ENCODE results near the gene RABIF.
"Not testable (repeated sequence)": the region's sequence is repeated elsewhere in the genome, so short reads cannot be mapped to it uniquely, and the experiment has no call there.

RABIF gene

DNA sequence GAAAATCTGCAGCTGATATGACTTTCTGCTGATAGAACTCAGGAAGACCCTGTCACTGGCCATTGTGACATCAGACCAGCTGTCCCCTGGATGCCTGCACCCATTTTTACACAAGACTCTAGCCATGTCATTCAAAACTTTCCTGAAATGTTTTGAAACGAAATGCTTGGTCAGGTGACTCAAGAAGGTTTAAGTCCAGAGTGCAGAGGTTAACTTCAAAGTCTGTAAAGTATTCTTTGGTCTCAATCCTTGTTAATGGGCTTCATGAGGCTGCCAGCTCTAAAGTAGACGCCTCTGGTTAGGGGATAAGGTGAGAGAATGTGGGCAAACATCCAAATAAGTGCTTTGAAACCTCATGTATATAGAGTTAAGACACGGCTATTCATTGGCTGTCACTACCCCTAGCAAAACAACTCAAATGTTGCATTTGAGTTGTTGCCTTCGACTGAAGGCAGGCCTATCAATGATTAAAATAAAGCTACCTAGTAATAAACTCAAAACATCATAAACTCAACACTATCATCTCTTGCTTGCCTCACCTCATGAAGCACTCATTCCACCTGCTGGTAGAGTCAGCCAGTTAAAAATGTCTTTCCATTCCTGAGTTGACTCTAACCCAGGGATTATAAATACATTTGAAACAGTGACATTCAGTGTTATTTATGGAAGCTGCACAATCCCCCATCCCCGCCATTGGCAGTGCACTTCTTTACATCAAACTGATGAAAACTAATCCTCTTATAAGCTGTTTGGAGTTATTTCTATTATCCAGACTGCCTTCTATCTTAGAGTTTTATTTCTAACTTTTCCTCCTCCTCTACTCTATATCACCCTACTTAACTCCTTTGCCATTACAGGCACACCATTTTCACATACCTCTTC lies 26.0 kb downstream of the RABIF start:
- no peak for DNase-seq

DNA sequence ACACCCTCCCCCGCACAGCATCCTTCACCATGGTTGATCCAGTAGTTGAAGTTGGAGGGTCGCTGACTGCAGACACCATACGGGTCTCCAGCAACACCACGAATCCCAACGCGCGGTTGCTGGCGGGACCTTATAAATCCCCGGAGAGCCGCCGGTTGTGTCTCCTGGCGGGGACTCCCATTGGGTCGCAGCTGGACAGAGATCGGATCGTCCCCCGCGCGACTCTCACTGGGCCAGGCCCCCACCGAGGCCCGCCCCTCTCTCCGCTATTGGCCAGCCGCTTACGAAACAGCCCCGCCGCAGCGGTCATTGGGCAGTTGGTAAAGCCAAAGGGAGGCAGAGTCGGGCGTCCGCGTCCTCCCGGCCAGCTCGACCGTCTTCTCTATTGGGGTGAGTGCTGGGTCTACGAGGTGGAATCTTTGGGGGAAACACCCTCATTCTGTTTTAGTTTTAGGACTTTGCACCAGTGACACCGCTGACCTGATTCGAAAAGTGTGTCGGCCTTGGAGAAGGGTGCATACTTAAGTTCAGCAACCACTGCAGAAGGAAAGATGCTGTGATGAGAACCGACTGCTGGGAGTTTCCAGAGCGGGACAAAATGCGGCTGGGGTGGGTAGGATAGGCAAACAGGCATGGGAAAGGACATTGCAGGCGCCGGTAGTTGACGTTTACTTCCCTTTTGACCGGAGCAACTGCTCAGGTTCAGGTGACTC lies 27.4 kb downstream of the RABIF start:
- DNase-seq: peak; percentile 92

DNA sequence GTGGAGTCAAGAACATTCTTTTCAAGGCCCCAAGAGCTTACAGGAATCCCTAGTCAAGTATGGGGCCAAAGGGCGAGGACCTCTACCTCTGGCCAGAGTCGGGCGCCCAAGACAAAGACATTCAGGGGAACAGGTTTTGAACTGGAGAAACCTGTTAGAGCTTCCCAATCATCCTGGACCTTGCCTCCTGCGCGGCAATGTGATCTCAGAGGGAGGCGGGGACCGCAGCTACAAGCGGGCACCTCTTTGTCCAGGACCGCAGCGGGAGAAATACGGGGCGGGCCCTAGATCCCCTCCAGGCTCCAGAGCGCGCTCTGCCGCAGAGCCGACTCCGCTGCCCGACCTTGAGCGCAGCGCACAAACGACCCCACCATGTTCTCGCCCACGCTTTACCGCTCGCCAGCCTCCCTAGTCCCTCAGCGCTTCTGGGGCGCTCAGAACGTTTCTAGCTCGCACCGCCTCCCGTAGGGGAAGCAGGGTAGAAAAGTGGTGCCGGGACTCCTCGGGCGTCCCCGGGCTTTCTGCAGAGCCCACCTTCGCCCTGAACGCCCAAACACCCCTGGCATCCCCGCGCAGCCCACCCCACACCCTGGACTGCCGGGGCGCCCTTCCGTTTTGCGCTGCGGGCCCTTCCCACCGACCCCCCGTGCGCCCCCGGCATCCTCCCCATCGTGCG lies 28.1 kb downstream of the RABIF start:
- peak; percentile 67 for DNase-seq

DNA sequence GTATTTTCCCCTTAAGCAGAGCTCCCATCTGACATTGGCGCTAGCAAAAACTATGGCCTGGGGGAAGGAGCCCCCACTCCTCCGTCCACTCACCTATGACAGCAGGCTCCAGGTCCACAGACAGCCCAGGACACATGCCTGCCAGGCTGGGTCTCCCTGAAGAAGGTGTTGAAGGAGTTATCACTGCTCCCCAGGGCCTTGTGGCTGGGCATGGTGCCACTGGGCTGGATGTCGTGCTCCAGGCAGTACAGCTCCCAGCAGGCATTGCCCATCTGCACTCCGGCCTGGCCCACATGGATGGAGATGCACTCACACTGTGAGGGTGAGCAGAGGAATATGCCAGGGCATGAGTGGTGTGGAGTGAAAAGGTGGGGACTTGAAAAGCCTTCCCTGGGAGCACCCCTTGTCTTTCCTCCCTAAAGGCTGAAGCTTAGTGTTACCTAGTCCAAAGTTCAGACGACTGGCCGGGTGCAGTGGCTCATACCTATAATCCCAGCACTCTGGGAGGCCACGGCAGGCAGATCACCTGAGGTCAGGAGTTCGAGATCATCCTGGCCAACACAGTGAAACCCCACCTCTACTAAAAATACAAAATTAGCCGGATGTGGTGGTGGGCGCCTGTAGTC lies 30.0 kb downstream of the RABIF start:
- no peak for DNase-seq

DNA sequence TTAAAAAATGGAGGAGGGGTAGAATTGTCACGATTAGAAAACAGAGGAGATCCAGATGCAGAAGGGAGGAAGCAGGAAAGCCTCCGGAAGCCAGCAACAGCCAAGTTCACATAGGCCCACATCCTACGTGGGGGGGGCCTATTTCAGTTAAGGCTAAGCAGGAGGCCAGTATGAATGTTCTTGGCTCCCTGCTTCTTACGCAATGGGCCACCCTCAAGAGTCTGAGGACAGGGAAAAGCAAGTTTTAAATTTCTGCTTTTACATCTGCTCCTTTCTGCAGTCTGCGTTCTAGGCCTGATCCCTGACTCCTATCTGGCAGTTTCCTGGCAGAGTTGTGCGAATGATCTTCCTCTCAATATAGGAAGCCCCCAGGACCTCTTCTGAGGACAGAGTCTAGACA lies 30.6 kb downstream of the RABIF start:
- DNase-seq: no peak

DNA sequence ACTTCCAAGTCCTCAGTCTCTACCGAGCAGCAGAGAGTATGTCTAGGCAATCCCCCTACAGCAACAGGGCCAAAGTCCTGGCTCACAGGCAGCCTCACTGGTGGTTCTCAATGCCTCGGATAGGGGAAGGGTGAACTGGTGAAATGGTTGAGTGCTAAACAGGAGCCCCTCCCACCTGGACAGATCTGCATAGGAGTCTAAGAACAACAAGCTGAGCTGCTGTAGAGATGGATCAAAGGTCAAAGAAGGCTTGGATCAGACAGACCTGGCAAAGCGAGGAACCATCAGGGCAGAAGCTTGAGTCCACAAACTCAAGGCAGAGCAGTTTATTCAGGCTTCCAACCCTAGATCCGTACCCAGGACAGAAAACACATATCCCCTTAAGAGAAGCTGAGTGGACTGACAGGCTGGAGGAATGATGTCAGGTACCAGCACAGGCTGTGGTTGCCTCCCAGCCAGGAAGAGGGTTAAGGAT lies 31.8 kb downstream of the RABIF start:
- DNase-seq: no peak

DNA sequence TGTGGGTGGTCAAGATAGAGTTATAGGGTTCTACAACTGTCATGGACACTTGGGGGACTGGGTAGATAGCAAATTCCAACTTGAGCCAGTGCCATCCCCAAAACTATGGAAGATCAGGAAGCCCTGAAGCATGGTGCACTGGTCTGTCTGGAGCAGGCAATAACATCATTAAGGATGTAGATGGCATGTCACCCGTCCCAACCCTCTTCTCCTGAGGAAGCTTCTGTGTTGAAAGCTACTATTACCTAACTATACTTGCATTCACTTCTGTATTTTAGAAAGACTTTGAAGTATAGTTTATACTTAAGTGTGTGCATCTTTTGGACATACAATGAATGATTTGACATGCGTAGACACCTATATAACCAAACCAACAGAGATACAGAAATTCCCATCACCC lies 32.9 kb downstream of the RABIF start:
- no peak for DNase-seq

DNA sequence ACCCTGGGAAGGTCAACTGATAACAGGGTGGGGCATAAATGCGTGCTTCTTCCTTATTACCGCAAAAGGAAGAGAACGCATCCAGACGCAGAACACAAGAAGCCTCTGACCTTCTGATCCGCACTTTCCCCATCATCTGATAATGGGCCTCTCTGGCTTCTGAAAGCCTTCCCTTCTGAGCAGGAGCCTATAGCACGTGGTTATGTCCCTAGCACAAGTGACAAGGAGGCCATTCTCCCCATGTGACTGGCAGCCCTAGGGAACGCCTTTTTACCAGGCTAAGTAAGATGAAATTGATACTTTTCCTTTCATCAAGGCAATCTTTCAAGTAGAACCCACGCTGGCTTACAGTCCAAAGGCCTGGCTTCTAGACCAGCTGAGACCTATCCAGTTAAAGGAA lies 34.2 kb downstream of the RABIF start:
- no peak for DNase-seq

DNA sequence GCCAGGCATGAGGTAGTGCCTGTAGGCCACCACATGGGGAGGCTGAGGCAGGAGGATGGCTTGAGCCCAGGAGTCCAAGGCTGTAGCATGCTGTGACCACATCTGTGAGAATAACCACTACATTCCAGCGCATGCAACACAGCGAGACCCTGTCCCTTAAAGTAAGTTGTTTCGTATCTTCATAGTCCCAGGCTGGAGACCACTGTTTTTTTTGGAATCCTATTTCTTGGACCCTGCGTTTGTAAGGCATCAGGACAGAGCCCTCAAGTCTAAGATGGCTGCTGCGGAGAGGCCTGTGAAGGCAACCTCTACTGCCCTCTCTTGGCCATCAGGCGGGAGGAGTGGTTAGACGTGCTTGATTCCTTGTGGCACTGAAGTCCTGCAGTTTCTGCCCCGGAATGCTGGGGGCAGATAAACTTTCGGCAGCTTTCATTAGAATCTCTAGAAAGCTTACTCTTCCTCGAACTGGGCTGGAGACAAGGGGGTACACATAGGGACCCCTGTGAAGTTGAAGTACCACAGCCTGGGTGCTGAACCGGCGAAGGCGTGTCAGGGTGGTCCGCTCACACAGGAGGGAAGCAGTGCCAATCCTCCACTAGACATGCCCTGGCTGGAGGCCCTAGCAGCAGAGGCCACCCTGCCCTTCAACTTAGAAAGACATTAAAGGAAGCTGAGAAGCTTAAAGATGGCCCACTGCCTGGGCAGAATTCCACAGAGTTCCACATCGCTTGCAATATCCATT lies 36.6 kb downstream of the RABIF start:
- DNase-seq: no peak

DNA sequence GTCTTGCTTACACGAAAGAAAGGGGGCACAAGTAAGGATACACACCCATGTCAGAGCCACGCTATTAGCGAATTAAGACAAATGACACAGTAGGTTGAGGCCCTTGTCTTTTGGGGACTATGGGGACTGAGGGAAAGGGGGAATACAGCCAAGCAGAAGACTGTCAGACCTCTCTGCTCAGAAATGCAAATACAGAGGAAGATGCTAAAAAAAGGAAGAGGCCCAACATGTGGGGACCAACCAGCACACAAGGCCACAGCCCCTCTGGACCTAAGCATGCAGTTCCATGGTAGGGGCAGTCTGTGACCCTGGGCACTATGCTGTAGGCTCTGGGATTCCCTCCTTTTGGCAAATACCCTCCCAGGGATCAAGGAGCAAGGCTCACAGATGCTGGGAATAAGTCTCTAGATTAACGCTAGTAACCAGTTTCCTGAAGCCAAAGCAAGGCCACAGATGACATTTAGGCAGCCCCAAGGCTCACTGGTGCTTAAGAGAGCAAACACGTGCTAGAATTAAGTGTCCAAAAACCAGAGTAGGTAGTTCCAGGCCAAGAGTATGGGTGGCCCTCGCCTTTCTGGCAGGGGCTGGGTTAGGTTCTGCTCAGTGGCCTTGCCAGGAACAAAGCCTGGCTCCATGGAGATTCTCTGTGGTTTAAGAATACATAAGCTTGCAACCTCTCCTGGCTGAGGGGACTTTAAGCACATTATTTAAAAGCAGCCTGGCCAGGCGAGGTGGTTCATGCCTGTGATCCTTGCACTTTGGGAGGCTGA lies 38.2 kb downstream of the RABIF start:
- DNase-seq: no peak

DNA sequence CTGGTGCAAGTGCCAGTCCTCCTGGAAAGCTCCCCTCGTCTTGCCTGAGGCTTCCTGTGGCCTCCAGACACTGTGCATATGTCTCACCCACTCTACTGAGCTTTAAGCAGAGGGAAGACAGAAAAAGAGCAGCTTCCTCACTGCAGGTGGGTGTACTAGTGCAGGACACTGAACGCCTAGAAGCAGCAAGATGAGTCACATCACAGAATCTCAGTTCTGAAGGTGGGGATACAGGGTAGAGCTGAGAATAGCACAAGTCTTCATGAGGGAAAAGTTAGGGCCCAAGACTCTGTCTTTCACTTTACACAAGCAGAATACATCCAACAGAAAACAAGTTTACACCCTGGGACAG lies 40.8 kb downstream of the RABIF start:
- no peak for DNase-seq

DNA sequence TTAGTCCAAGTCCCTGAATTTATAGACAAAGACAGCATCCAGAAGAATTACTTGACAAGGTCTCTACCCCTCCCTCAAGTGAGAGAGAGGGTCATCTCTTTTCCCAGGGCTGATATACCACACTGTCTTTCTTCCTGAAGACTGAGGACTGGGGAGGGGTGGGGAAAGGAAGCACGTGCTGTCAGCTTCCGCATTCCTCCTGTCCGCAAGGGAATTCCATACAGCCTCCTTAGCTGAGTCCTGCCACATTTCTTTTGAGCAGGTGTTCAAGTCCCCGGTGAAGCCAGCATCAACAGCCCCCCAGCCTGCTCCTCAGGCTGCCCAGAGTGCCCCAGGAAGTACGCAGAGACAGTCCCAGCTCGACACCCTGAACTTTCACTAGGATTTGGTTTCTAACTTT lies 44.0 kb downstream of the RABIF start:
- no peak for DNase-seq

DNA sequence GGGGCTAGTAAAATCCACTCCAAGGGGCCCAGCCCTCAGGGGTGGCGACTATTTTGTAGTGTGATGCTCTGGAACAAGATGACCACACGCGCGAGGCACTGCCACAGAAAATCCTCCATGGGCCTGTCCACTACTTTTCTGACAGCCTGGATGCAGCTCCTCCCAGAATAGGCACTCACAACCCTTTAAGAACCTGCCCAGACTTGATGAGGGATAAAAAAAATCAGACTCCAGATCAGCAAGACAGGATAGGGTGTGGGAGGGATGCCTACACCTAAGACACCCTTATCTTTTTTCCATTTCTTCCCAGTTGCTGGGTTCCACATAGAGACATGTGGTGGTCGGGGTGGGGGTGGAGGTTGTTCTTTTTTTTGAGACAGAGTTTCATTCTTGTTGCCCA lies 44.7 kb downstream of the RABIF start:
- DNase-seq: no peak

DNA sequence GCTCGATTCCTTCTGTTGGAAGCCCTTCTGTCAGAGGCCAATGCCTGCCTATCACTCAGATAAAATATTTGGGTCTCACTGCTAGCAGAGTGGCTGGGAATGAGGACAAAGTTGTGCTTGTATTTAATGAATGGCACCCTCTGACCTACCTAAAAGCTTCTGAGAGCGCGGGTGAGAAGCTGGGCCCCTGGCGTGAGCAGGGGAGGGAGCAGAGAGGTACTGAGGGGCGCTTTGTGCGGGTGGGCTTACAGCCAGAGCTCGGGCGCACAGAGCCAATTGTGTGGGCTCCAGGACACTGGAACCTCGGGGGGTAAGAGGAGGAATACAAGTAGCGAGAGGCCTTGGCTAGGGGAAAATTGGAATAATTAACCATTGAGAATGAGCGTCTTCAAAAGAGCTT lies 45.9 kb downstream of the RABIF start:
- no peak for DNase-seq

DNA sequence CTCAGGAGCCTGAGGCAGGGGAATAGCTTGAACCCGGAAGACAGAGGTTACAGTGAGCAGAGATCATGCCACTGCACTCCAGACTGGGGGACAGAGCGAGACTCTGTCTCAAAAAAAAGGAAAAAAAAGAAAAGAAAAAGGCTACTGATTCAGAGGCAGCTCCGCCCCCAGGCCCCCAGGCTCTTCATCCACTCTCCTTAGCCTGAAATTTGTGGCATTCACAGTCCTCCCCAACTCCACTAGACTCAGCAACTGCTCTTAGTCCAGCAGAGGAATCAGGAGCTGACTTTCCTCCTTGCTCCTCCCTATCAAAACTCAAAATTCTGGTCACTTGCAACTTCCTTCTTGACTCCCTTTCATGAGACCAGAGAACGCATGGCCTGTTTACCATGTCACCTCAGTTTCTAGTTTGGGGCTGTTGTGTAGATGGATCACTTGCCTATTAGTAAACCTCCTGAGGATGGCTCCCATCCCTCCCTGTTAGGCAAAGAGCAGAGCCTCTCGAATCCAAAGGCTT lies 51.1 kb downstream of the RABIF start:
- no peak for DNase-seq

DNA sequence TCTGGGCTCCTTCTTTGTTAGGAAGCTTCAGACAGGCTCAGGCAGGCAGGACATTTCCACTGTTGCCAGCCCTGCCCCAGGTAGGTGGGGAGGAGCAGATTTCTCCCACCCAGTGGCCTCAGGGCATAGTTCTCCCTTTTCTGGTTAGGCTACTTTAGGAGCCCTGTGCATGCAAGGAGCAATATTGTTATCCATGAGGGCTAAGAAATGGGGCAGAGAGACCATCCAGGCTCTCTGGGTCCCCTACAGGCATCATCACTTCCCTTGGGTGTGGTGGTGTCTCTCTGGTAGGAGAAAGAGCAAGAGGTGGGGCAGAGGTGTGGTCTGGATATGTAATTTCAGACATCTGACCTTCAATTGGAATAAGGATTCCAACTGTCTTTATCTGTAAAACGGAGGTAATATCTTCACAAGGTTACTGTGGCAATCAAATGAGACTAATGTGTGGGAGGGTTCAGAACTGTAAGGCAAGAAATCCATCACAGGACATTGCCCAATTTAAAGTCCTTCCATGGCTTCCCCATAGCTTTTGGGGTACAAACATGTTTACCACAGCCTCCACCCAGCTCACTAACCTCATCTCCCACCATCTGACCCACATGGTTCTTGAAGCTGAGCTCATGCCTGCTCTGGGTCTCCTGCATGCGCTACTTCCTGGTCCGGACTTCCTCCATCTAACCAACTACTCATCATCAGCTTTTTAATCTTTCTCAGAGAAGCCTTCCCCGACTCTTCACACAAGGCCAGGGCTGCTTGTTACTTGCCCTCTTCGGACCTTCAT lies 52.1 kb downstream of the RABIF start:
- DNase-seq: no peak

DNA sequence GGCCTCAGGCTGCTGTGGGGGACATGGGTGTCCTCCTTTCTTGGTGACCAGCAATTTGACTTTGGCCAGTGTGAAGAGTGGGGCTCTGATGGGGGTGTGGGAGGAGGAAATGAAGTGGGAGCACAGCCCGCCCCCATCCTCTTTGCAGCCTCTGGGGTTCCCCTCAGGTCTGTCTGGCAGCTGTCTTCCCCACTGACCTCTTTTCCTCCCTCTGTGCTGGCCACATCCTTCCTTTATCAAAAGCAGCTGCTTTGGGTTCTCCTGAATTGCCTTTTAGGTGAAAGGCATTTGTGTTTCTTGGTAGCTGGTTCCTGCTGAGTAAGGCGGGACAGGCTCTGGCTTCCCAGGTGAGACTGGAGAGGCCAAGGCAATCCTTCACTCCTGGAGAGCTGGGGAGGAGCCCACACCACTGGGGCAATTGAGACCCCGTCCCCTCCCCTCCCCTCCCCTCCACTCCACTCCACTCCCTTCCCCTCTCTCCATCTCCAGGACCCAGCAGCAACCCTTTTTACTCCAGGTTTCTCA lies 53.3 kb downstream of the RABIF start:
- DNase-seq: no peak

DNA sequence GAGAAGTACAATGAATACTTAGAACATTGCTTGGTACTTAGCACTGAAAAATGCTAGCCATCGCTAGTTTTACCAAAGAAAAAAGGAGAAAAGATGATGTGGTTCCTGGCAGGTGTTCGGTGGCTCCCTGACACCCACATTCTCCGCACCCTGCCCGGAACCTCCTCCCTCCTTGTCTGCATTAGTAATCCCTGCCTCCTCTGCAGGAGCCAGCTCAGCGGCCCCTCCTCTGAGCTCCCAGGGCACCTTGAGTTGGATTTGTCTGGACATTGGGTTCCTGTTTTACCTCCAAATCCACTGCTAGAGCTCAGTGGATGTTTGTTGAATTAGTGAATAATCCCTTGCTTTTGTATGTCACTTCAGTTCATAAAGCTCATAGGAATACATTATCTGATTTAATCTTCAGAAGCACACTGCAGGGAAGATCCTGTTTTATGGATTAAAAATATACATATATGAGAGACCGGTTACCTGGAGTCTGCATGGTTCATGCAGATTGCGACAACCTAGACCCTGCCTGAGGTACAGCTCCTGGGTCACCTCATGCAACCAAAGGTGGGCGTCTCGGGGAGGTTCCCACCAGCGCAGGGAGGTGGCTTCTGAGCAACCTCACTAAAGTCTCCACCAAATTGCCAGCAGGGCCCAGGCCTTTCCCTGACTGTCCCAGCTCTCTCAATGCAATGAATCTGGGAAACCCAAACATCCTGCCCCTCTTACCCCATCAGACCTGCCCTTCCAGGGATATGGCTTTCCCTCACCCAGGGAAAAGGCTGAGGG lies 54.0 kb downstream of the RABIF start:
- DNase-seq: no peak

DNA sequence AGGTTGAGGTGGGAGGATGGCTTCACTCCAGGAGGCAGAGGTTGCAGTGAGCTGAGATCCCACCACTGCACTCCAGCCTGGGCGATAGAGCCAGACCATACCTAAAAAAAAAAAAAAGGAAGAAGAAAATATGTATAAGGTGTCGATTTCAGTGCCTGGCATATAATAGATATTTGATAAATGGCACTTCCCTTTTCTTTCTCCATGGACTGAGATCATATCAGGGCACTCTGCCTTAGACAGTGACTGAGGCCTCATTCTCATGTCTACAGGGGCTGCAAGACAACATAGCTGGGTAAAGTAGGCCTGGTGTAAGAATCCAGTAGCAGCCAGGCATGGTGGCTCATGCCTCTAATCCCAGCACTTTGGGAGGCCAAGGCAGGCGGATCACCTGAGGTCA lies 57.0 kb downstream of the RABIF start:
- no peak for DNase-seq

DNA sequence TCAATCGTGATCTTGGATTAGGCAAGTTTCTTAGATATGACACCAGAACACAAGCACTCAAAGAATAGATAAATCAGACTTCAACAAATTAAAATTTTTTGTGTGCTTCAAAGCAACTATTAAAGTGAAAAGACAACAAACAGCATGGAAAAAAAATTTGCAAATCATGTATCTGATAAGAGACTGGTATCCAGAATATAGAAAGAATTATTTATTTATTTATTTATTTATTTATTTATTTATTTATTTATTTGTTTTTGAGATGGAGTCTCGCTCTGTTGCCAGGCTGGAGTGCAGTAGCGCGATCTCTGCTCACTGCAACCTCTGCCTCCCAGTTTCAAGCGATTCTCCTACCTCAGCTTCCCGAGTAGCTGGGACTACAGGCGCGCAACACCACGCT lies 59.7 kb downstream of the RABIF start:
- DNase-seq: not testable (repeated sequence)
